ENCODE measurements around the gene MAP2K3.

DNA sequence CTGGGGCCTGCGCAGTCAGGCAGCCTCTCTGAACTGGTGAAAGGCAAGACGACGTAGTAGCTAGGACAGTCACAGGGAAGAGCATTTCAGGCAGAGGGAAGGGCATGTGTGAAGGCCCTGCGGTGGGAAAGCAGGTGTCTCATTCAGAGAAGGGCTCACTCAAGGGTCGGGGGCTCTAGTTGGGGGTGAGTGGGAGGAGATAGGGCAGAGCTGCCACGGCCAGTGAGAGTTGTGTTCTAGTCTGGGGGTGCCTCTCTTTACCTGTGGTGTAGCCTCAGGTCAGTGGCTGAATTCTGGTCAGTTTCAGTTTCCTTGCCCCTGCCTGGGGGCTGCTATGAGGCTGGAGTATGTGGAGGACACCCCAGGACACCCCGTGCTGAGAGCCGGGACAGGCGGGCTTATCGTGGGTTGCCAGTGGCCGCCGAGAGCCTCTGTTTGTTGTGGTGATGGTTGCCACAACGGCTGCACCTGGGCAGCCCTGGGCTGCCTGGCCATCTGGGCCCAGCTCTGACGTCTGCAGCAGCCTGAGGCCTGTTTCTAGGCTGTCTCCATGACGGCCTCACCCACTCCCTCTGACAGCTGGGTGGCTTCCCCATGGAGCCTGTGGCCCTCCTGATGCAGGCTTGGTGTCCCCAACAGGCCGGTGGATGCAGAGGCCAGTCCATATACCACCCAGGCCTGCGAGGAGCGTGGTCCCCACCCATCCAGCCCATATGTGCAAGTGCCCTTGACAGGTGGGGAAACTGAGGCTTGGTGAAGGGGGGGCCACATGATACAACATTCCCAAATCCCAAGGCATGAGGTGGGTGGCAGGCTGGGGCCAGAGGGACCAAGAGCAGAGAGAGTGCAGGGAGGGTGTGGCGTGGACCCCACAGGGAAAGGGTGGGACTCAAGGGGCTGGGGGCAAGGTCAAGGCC is 10.8 kb downstream of the MAP2K3 start:
- TF ChIP-seq, protein P1, sequence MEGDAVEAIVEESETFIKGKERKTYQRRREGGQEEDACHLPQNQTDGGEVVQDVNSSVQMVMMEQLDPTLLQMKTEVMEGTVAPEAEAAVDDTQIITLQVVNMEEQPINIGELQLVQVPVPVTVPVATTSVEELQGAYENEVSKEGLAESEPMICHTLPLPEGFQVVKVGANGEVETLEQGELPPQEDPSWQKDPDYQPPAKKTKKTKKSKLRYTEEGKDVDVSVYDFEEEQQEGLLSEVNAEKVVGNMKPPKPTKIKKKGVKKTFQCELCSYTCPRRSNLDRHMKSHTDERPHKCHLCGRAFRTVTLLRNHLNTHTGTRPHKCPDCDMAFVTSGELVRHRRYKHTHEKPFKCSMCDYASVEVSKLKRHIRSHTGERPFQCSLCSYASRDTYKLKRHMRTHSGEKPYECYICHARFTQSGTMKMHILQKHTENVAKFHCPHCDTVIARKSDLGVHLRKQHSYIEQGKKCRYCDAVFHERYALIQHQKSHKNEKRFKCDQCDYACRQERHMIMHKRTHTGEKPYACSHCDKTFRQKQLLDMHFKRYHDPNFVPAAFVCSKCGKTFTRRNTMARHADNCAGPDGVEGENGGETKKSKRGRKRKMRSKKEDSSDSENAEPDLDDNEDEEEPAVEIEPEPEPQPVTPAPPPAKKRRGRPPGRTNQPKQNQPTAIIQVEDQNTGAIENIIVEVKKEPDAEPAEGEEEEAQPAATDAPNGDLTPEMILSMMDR (IDR thresholded peaks at IDR 0.05): no peak
- no peak for TF ChIP-seq EP300 (IDR thresholded peaks at IDR 0.05; ENCODE audit: low read depth)
- TF ChIP-seq POLR2A (IDR thresholded peaks at IDR 0.05): no peak

Data from transverse colon (tissue), 3 donors.